Measurements from ENCODE around the gene PTTG1IP.
"Not testable (repeated sequence)": the region's sequence is repeated elsewhere in the genome, so short reads cannot be mapped to it uniquely, and the experiment has no call there.

Gene PTTG1IP

GRCh38 chr21:44873356-44874239 lies at the start of gene PTTG1IP:
Gene PTTG1IP, minus strand, starts transcription at chr21:44873690. Its CDS starts 74 bp downstream, at chr21:44873616.
- FAIRE-seq, result no peak

- no peak for FAIRE-seq
Measured at GRCh38 chr21:44921928-44922327, 48.4 kb upstream of the PTTG1IP start.

- FAIRE-seq, result no peak
Measured at GRCh38 chr21:44920694-44921604, 47.5 kb upstream of the PTTG1IP start, which contains the start of gene ITGB2. Gene ITGB2, minus strand, starts transcription at chr21:44920899. Its CDS starts 10,117 bp downstream, at chr21:44910782.

GRCh38 chr21:44919913-44920693 lies 46.6 kb upstream of the PTTG1IP start:
- no peak for FAIRE-seq

- FAIRE-seq, result no peak
Measured at GRCh38 chr21:44919111-44919912, 45.8 kb upstream of the PTTG1IP start.

- FAIRE-seq, result no peak
Measured at GRCh38 chr21:44918581-44919033, 45.1 kb upstream of the PTTG1IP start.

- FAIRE-seq, result no peak
Measured at GRCh38 chr21:44918107-44918470, 44.6 kb upstream of the PTTG1IP start.

- no peak for FAIRE-seq
Measured at GRCh38 chr21:44917446-44918106, 44.1 kb upstream of the PTTG1IP start.

GRCh38 chr21:44916965-44917364 lies 43.5 kb upstream of the PTTG1IP start:
- no peak for FAIRE-seq

GRCh38 chr21:44914176-44914874 lies 40.8 kb upstream of the PTTG1IP start:
- FAIRE-seq, result no peak

- FAIRE-seq, result no peak
Measured at GRCh38 chr21:44913425-44914175, 40.1 kb upstream of the PTTG1IP start.

- FAIRE-seq, result not testable (repeated sequence)
Measured at GRCh38 chr21:44912506-44913412, 39.3 kb upstream of the PTTG1IP start.

- FAIRE-seq, result no peak
Measured at GRCh38 chr21:44912158-44912473, 38.6 kb upstream of the PTTG1IP start.

- FAIRE-seq, result no peak
Measured at GRCh38 chr21:44911384-44912157, 38.1 kb upstream of the PTTG1IP start.

- FAIRE-seq, result no peak
Measured at GRCh38 chr21:44911068-44911383, 37.5 kb upstream of the PTTG1IP start.

GRCh38 chr21:44910229-44911067 lies 37.0 kb upstream of the PTTG1IP start:
- FAIRE-seq, result no peak

- FAIRE-seq, result no peak
Measured at GRCh38 chr21:44909719-44910118, 36.2 kb upstream of the PTTG1IP start.
